HUES48 (cell line): ENCODE data around the gene FAM210B.
"Not testable (repeated sequence)": the region's sequence is repeated elsewhere in the genome, so short reads cannot be mapped to it uniquely, and the experiment has no call there.

Source experiments
- H3K27ac ChIP-seq: one replicate; pipeline ENCODE4 v1.7.0; 2013; ENCODE audit warnings: low read depth, low read length, inconsistent platforms
- H3K27me3 ChIP-seq: 2 replicates; pipeline ENCODE4 v1.6.1; 2013; ENCODE audit warnings: mild to moderate bottlenecking, low read length; ENCODE audit not compliant: control insufficient read depth, insufficient read depth
- H3K36me3 ChIP-seq: 2 replicates; pipeline ENCODE4 v1.6.1; 2013; ENCODE audit warnings: low read length; ENCODE audit not compliant: control insufficient read depth, insufficient read depth
- H3K4me1 ChIP-seq: 2 replicates; pipeline ENCODE4 v1.6.1; 2013; ENCODE audit warnings: mild to moderate bottlenecking, low read length; ENCODE audit not compliant: control insufficient read depth, insufficient read depth
- H3K4me3 ChIP-seq: 2 replicates; pipeline ENCODE4 v1.5.1; 2013; ENCODE audit warnings: mild to moderate bottlenecking, low read depth, low read length
- H3K9ac ChIP-seq: 2 replicates; pipeline ENCODE4 v1.6.1; 2013; ENCODE audit warnings: mild to moderate bottlenecking, low read depth, low read length, moderate library complexity
- H3K9me3 ChIP-seq: 2 replicates; pipeline ENCODE4 v1.6.1; 2013; ENCODE audit warnings: low read length; ENCODE audit not compliant: control insufficient read depth, insufficient read depth

FAM210B gene

GRCh38 chr20:56380375-56380774, 21.6 kb downstream of the FAM210B start:
- H3K36me3 ChIP-seq: peaks cover 91% of the 10 kb centered on the region
- H3K9me3 ChIP-seq: no peaks in the 10 kb centered on the region
- no peak overlapping the region for H3K9ac ChIP-seq
- no peaks in the 10 kb centered on the region for H3K27me3 ChIP-seq
- no peak overlapping the region for H3K27ac ChIP-seq
- H3K4me1 ChIP-seq: no peaks in the 10 kb centered on the region; the same call in 1 of the 2 replicates
- no peak overlapping the region for H3K4me3 ChIP-seq

GRCh38 chr20:56381501-56381900, 22.7 kb downstream of the FAM210B start:
- peaks cover 90% of the 10 kb centered on the region for H3K36me3 ChIP-seq
- H3K9ac ChIP-seq: no peak overlapping the region
- H3K4me3 ChIP-seq: no peak overlapping the region
- H3K9me3 ChIP-seq: no peaks in the 10 kb centered on the region
- H3K27me3 ChIP-seq: no peaks in the 10 kb centered on the region
- H3K27ac ChIP-seq: no peak overlapping the region
- no peaks in the 10 kb centered on the region; the same call in 1 of the 2 replicates for H3K4me1 ChIP-seq

GRCh38 chr20:56382696-56383095, 23.9 kb downstream of the FAM210B start:
- H3K27me3 ChIP-seq: no peaks in the 10 kb centered on the region
- H3K9me3 ChIP-seq: no peaks in the 10 kb centered on the region
- H3K4me1 ChIP-seq: no peaks in the 10 kb centered on the region; the same call in 1 of the 2 replicates
- H3K9ac ChIP-seq: no peak overlapping the region
- H3K27ac ChIP-seq: no peak overlapping the region
- H3K4me3 ChIP-seq: no peak overlapping the region
- H3K36me3 ChIP-seq: peaks cover 91% of the 10 kb centered on the region

- H3K36me3 ChIP-seq: peaks cover 91% of the 10 kb centered on the region
- H3K27ac ChIP-seq: no peak overlapping the region
- H3K9ac ChIP-seq: no peak overlapping the region
These were observed 24.6 kb downstream of the FAM210B start for GRCh38 chr20:56383334-56383733.

GRCh38 chr20:56385130-56385529, 26.4 kb downstream of the FAM210B start:
- H3K27me3 ChIP-seq: no peaks in the 10 kb centered on the region
- peaks cover 96% of the 10 kb centered on the region for H3K36me3 ChIP-seq
- H3K27ac ChIP-seq: no peak overlapping the region
- H3K9me3 ChIP-seq: no peaks in the 10 kb centered on the region
- H3K4me3 ChIP-seq: no peak overlapping the region
- H3K9ac ChIP-seq: no peak overlapping the region
- H3K4me1 ChIP-seq: no peaks in the 10 kb centered on the region; the same call in 1 of the 2 replicates

More at GRCh38 chr20:56383334-56383733, 24.6 kb downstream of the FAM210B start:
- Histone ChIP-seq H3K4me3 (no peak overlapping the region), H3K4me1 (no peaks in the 10 kb centered on the region; the same call in 1 of the 2 replicates), H3K27me3 (no peaks in the 10 kb centered on the region), H3K9me3 (no peaks in the 10 kb centered on the region)

GRCh38 chr20:56386219-56386618, 27.4 kb downstream of the FAM210B start:
- no peak overlapping the region for H3K9ac ChIP-seq
- H3K4me3 ChIP-seq: no peak overlapping the region
- no peaks in the 10 kb centered on the region for H3K9me3 ChIP-seq
- peaks cover 91% of the 10 kb centered on the region for H3K36me3 ChIP-seq
- peaks cover 7% of the 10 kb centered on the region for H3K4me1 ChIP-seq
- no peak overlapping the region for H3K27ac ChIP-seq
- no peaks in the 10 kb centered on the region for H3K27me3 ChIP-seq

- Histone ChIP-seq H3K4me1 (peaks cover 10% of the 10 kb centered on the region), H3K4me3 (no peak overlapping the region), H3K9me3 (no peaks in the 10 kb centered on the region), H3K27me3 (no peaks in the 10 kb centered on the region), H3K36me3 (peaks cover 66% of the 10 kb centered on the region), H3K27ac (no peak overlapping the region), H3K9ac (no peak overlapping the region)
These were observed 30.1 kb downstream of the FAM210B start for GRCh38 chr20:56388882-56389281.

- Histone ChIP-seq H3K9ac (no peak overlapping the region), H3K4me3 (no peak overlapping the region), H3K9me3 (no peaks in the 10 kb centered on the region), H3K36me3 (peaks cover 58% of the 10 kb centered on the region), H3K4me1 (peaks cover 10% of the 10 kb centered on the region), H3K27ac (no peak overlapping the region), H3K27me3 (no peaks in the 10 kb centered on the region)
These were observed 31.0 kb downstream of the FAM210B start for GRCh38 chr20:56389807-56390206.

- not testable (repeated sequence) for H3K27me3 ChIP-seq, H3K9ac ChIP-seq, H3K9me3 ChIP-seq, H3K27ac ChIP-seq
- H3K4me1 ChIP-seq: peaks cover 10% of the 10 kb centered on the region
- H3K4me3 ChIP-seq: peak overlapping the region; percentile 87
- peaks cover 58% of the 10 kb centered on the region for H3K36me3 ChIP-seq
These were observed 31.6 kb downstream of the FAM210B start for GRCh38 chr20:56390396-56390795.

- Histone ChIP-seq H3K36me3 (peaks cover 59% of the 10 kb centered on the region), H3K9ac (peak overlapping the region; percentile 82), H3K27me3 (no peaks in the 10 kb centered on the region), H3K27ac (no peak overlapping the region), H3K9me3 (no peaks in the 10 kb centered on the region), H3K4me1 (peaks cover 10% of the 10 kb centered on the region), H3K4me3 (peak overlapping the region; percentile 87)
These were observed 32.3 kb downstream of the FAM210B start for GRCh38 chr20:56391037-56391436.

GRCh38 chr20:56391596-56392131, 32.9 kb downstream of the FAM210B start:
- Histone ChIP-seq H3K27ac (peak overlapping the region; percentile 95), H3K27me3 (no peaks in the 10 kb centered on the region), H3K4me1 (peaks cover 10% of the 10 kb centered on the region), H3K4me3 (peak overlapping the region; percentile 87), H3K36me3 (peaks cover 59% of the 10 kb centered on the region), H3K9me3 (no peaks in the 10 kb centered on the region), H3K9ac (peak overlapping the region; percentile 82)
